BE2C (cell line): ENCODE results near the gene C3orf18. TPM values are rescaled to one million over a fixed set of nuclear protein-coding genes. Genes with fewer than 3 reads are reported as not detected.
A peak's percentile ranks its signal among the peaks of the same experiment; 100 is the strongest.

ENCODE experiments used
- DNase-seq: peaks from one replicate; pipeline ENCODE4 v3.0.0-alpha.2; 2020
- H3K27me3 ChIP-seq: fragments of 250-450 bp; sonication (Bioruptor Pico); 2 replicates; pipeline ENCODE4 v1.5.1; 2020; ENCODE audit warnings: mild to moderate bottlenecking
- H3K36me3 ChIP-seq: fragments of 250-450 bp; sonication (Bioruptor Pico); 2 replicates; pipeline ENCODE4 v1.5.1; 2020; ENCODE audit warnings: mild to moderate bottlenecking
- H3K4me1 ChIP-seq: fragments of 250-450 bp; sonication (Bioruptor Pico); 2 replicates; pipeline ENCODE4 v1.5.1; 2020
- H3K4me3 ChIP-seq: 2 replicates; pipeline ENCODE4 v1.5.1; 2011; ENCODE audit warnings: low read depth, low read length
- H3K9me3 ChIP-seq: fragments of 250-450 bp; sonication (Bioruptor Pico); 2 replicates; pipeline ENCODE4 v1.5.1; 2020
- polyA plus RNA-seq: library from polyadenylated mRNA; unstranded; fragments of >200 nt; gene quantifications from one replicate; pipeline ENCODE4 v1.2.1, GENCODE V29; 2012; ENCODE audit warnings: low read depth, missing spikeins; ENCODE audit not compliant: insufficient read length, insufficient read depth
- TF ChIP-seq, protein P1 (sequence below): IDR thresholded peaks from 2 replicates; pipeline ENCODE4 v1.5.1; 2012; ENCODE audit warnings: mild to moderate bottlenecking, low read depth, low read length

Gene C3orf18
- polyA plus RNA-seq, result 4.3 TPM

DNA sequence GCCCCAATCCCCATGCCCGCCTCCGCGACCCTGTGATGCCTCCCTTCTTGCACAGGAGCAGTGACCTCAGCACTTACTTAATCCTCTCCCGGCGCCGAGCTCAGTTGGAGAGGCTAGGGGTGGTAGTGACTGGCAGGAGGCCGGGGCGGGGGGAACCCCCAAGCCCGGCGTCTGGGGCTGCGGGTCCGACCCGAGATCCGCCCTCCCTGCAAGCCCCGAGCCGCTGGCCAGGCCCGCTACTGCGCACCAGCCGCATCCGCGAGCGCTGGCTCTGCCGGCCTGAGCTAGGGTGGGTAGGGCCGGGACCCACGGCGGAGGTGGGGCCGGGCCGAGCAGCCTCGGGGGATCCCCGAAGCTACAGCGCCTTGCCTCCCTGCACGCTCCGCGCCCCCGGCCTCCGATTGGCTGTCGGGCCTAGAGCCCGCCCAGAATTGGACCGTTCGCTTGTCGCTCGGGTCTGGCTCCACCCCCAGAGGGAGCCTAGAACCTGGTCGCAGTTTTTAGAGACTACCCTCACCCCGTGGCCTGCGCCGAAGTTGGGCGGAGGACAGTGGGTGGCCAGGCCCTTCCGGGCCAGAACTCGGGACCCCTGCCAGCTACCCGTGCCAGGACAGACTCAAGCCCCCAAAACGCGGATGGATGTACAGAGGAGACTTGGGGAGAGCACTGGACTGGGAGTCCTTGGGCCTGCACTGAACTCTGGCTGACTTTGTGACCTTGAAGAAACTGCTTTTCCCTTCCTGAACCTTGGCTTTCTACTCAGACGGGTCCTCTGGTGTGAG is at the start of gene C3orf18:
Gene C3orf18 (minus strand): TSS at position 362 of the 782 bp plus-strand sequence. CDS start 2,048 bp downstream, outside the sequence.
- peak; percentile 78 for DNase-seq
- TF ChIP-seq, protein P1, sequence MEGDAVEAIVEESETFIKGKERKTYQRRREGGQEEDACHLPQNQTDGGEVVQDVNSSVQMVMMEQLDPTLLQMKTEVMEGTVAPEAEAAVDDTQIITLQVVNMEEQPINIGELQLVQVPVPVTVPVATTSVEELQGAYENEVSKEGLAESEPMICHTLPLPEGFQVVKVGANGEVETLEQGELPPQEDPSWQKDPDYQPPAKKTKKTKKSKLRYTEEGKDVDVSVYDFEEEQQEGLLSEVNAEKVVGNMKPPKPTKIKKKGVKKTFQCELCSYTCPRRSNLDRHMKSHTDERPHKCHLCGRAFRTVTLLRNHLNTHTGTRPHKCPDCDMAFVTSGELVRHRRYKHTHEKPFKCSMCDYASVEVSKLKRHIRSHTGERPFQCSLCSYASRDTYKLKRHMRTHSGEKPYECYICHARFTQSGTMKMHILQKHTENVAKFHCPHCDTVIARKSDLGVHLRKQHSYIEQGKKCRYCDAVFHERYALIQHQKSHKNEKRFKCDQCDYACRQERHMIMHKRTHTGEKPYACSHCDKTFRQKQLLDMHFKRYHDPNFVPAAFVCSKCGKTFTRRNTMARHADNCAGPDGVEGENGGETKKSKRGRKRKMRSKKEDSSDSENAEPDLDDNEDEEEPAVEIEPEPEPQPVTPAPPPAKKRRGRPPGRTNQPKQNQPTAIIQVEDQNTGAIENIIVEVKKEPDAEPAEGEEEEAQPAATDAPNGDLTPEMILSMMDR, result no peak
- no peaks in the 10 kb centered on the region for H3K27me3 ChIP-seq
- H3K4me1 ChIP-seq, result peaks cover 3% of the 10 kb centered on the region; the same call in 1 of the 2 replicates
- H3K9me3 ChIP-seq, result no peaks in the 10 kb centered on the region
- peak within 1 kb of the TSS; percentile 42 for H3K4me3 ChIP-seq
- no peaks in the 10 kb centered on the region for H3K36me3 ChIP-seq

DNA sequence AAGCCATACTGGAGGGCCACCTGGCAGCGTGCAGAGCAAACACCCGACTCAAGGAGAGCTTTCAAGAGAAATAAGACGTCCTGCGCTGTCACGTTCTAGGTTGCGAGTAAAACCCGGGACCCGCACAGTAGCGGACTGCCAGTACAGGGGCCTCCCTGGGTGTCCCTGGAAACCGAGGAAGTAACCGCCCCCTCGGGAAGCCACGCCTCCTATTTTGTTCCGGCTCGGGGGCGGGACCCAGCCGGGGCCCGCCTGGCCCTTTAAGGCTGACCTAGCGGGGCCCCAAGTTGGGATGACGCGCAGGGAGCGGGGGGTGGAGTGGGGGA is 49.2 kb upstream of the C3orf18 start:
- TF ChIP-seq, protein P1, result no peak
- Histone ChIP-seq H3K27me3 (no peaks in the 10 kb centered on the region), H3K4me1 (no peaks in the 10 kb centered on the region), H3K4me3 (peak overlapping the region; percentile 56), H3K36me3 (no peaks in the 10 kb centered on the region), H3K9me3 (no peaks in the 10 kb centered on the region)
- DNase-seq, result peak; percentile 81

DNA sequence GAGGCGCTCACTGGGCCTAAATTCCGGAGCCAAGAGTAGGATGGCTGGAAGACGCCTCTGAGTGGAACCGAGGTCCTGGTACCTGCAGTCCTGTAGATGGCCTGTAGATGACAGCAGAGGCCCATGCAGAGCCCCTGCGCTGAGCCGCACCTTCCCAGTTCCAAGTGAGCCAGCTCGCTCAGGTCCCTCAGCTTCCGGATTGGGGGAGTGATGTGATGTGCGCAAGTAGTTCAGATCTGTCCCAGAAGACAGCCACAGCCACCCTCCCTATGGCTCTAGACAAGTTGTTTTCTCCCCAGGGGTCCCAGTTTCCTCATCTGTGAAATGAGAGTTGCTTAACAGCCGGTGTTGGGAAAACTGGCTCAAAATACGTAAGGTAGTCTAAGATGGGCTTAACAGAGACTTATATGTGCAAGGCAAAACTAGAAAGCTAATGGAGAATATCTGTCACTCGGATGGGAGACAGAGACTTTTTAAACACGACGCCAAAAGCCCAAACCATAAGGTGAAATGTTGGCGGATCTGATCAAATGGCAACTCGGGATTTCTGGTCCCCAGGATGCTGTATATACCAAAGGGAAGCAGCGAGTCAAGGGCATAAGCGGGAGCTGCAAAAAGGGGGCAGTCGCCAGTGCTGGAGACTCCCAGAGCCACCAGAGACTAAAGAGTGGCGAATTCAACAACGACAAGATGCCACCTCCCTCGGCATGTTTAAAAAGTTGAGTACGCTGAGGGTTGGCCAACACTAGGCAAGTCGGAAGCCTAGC is 48.6 kb upstream of the C3orf18 start:
- Histone ChIP-seq H3K36me3 (no peaks in the 10 kb centered on the region), H3K4me1 (no peaks in the 10 kb centered on the region), H3K9me3 (no peaks in the 10 kb centered on the region), H3K27me3 (no peaks in the 10 kb centered on the region), H3K4me3 (peak overlapping the region; percentile 56)
- DNase-seq, result peak; percentile 79
- TF ChIP-seq, protein P1, result peak; percentile 96

DNA sequence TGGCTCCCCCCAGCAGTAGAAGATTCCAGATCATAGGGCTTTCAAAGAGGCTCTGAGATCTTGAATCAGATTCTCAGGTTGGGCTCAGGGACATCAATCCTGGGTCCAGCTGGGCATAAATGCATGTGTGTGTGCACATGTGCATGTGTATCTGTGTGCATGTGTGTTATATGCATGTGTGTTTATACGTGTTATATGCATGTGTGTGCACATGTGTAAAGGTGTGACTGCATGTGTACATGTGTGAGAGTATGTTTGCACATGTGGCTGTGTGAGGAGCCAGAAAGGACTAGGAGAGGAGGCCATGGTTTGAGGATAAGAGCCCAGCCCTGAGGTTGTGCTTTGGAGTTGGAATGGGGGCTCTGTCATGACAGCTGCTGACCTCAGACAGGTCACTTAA is 47.6 kb upstream of the C3orf18 start:
- Histone ChIP-seq H3K4me1 (peaks cover 6% of the 10 kb centered on the region; the same call in 1 of the 2 replicates), H3K4me3 (no peak overlapping the region), H3K36me3 (no peaks in the 10 kb centered on the region), H3K27me3 (no peaks in the 10 kb centered on the region), H3K9me3 (no peaks in the 10 kb centered on the region)
- TF ChIP-seq, protein P1, result no peak
- no peak for DNase-seq

DNA sequence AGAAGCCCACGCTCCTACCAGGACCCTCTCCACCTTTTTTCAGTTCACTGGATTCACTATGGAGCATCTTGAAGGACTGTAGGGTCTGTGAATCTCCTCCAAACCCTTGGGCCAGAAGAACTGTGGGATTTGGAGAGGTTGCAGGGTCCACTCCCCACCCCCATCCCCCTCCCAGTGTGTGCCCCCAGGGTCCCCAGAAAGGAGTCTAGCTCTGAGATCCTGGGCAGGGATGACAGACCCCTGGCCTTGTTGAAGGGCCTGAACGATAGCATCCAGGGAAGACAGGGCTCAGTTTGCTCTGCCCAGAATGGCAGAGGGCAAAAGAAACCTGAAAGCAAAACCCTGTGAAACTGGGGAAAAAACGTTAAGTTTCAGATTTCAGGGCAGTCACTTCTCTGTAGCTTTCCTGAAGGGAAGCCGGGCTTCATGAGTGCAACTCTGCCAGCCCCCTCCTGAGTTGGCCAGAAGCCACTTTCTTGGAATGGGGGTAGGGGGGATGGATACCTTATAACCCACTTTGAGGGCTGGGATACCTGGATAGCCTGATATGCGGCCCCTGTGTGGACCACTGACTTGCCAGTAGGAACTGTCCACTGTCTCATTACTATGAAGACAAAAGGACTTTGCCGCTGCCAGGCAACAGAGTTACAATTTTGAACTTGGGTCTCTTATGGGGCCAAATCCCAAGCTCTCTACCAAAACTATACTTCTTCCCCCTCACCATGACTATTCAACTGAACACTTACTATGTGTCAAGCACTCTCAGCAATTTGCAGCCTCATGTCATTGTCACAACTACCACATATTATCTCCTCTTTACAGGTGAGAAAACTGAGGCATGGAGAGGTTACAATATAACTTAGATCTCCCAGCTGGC is 45.7 kb upstream of the C3orf18 start:
- DNase-seq, result no peak
- Histone ChIP-seq H3K27me3 (no peaks in the 10 kb centered on the region), H3K36me3 (no peaks in the 10 kb centered on the region)

More for the DNA sequence above, 45.7 kb upstream of the C3orf18 start:
- Histone ChIP-seq H3K4me3 (no peak overlapping the region), H3K9me3 (no peaks in the 10 kb centered on the region), H3K4me1 (peaks cover 6% of the 10 kb centered on the region; the same call in 1 of the 2 replicates)
- TF ChIP-seq, protein P1, result no peak
